Measurements from ENCODE around the gene FER. TPM values are rescaled to one million over a fixed set of nuclear protein-coding genes. Genes with fewer than 3 reads are reported as not detected.

The FER gene
- total and polyA plus RNA-seq, 2 of the 8 experiments (the other 6 are each of a cell fraction or from before 2014, with no cell fraction given): 1.3 to 15.8 TPM

GRCh38 chr5:108813673-108814072, 66.0 kb downstream of the FER start:
- POLR2A ChIA-PET (ENCODE audit: partially characterized antibody): no interaction called here
- no peak overlapping the region for H2AK5ac ChIP-seq (ENCODE audit: low read depth, low read length)
- H3K23me2 ChIP-seq (ENCODE audit: low read depth, low read length): no peaks in the 10 kb centered on the region
- H3K56ac ChIP-seq (replicated peaks; ENCODE audit: insufficient read length, low read depth, low read length): no peak overlapping the region
- no peaks in the 10 kb centered on the region for H3K4me1 ChIP-seq (replicated peaks in 1 of 4; ENCODE audit: control insufficient read depth in 3 of 4, insufficient read depth in 4 of 4, low read length in 3 of 4)
- no peak overlapping the region for H2BK15ac ChIP-seq (ENCODE audit: low read length)
- H2AFZ ChIP-seq (ENCODE audit: low read length): no peak overlapping the region
- no peak overlapping the region for H3K9ac ChIP-seq (replicated peaks in 1 of 4; ENCODE audit: extremely low read depth in 1 of 4, low read depth in 3 of 4, low read length in 3 of 4)
- no peaks in the 10 kb centered on the region for H4K20me1 ChIP-seq (replicated peaks in 1 of 2; ENCODE audit: control insufficient read depth in 1 of 2, insufficient read depth in 2 of 2, low read length in 2 of 2)
- H3K4me2 ChIP-seq (ENCODE audit: insufficient read depth in 1 of 2, low read depth in 2 of 2, low read length in 2 of 2): no peak overlapping the region
- CTCF ChIA-PET (ENCODE audit: partially characterized antibody): no interaction called here
- no peak overlapping the region for H4K5ac ChIP-seq (ENCODE audit: insufficient read length, low read depth, low read length)
- no peak for DNase-seq (ENCODE audit: low read depth in 1 of 2, low spot score in 2 of 2)
- no peak overlapping the region for H2BK12ac ChIP-seq (ENCODE audit: low read depth, low read length)
- H3K4ac ChIP-seq (replicated peaks; ENCODE audit: insufficient read length, low read depth, low read length): no peak overlapping the region
- H3K79me2 ChIP-seq (ENCODE audit: control insufficient read depth in 1 of 2, insufficient read depth in 2 of 2, low read length in 2 of 2): peaks cover 0 to 6% of the 10 kb centered on the region in 2 experiments; a peak in 2 of 4 replicates
- H3K27ac ChIP-seq (ENCODE audit: low read depth, low read length): no peak overlapping the region
- no peak for TF ChIP-seq BCL11A (IDR thresholded peaks at IDR 0.05; ENCODE audit: low read depth in 2 of 2, low read length in 2 of 2)
- no peak for TF ChIP-seq TAF7 (optimal IDR thresholded peaks at IDR 0.05; ENCODE audit: borderline replicate concordance, low read depth, low read length)
- peaks cover 8 to 11% of the 10 kb centered on the region in 2 experiments for H3K9me3 ChIP-seq (ENCODE audit: insufficient read depth in 2 of 2, low read depth in 1 of 2, low read length in 1 of 2)
- FAIRE-seq: no peak
- no peak overlapping the region for H4K91ac ChIP-seq (replicated peaks; ENCODE audit: insufficient read length, low read length)
- H3K4me3 ChIP-seq (ENCODE audit: extremely low read depth in 1 of 4, insufficient read depth in 2 of 4, low read depth in 3 of 4, low read length in 4 of 4): no peak overlapping the region
- H3K36me3 ChIP-seq (ENCODE audit: control insufficient read depth in 2 of 4, insufficient read depth in 4 of 4, low read length in 3 of 4): no peaks in the 10 kb centered on the region
- H3K79me1 ChIP-seq (ENCODE audit: low read depth, low read length): no peaks in the 10 kb centered on the region; the same call in 1 of the 2 replicates
- H2BK20ac ChIP-seq (ENCODE audit: low read length): no peak overlapping the region
- H4K8ac ChIP-seq (ENCODE audit: extremely low read depth, insufficient read depth, low read length): no peak overlapping the region
- peaks cover 0 to 1% (median 0%) of the 10 kb centered on the region in 4 experiments; a peak in 1 of 7 replicates for H3K27me3 ChIP-seq (replicated peaks in 1 of 4; ENCODE audit: control insufficient read depth in 3 of 4, extremely low read depth in 1 of 4, insufficient read depth in 3 of 4, low read length in 3 of 4)
- no peak overlapping the region for H3K14ac ChIP-seq (ENCODE audit: insufficient read length)
- no peak overlapping the region for H2BK120ac ChIP-seq (replicated peaks; ENCODE audit: low read depth, low read length)
- H3K18ac ChIP-seq (ENCODE audit: extremely low read depth, low read length): no peak overlapping the region
- H3K23ac ChIP-seq (ENCODE audit: insufficient read length): no peak overlapping the region
- H2BK5ac ChIP-seq (ENCODE audit: low read depth, low read length): no peak overlapping the region
- WGBS, 2 experiments (ENCODE audit: extremely low coverage in 1 of 2, insufficient coverage in 1 of 2, insufficient read length in 1 of 2, insufficient replicate concordance in 2 of 2, low coverage in 1 of 2, low lambda C conversion rate in 2 of 2, missing lambda C conversion rate in 1 of 2): 82% methylated on average over 3 of the region's 3 CpGs; no CpG with 5 or more reads in 1 of the 2 experiments
